GM23338 (cell line): ENCODE results near the gene MTCL3. TPM values are rescaled to one million over a fixed set of nuclear protein-coding genes. Genes with fewer than 3 reads are reported as not detected.

Experiments used
- CREB1 ChIP-seq: fragments of 250-450 bp; sonication (Bioruptor Pico); IDR thresholded peaks from 2 replicates; pipeline ENCODE4 v1.5.0; 2020; ENCODE audit warnings: low read depth, mild to moderate bottlenecking, moderate library complexity
- CTCF ChIP-seq, 2 experiments: fragments of 200-600 bp in 1 of 2; sonication (generic) in 1 of 2; conservative IDR thresholded peaks; 2 replicates each; pipeline versions ENCODE4 v1.5.1 to v1.6.1; 2016 to 2017; ENCODE audit warnings: antibody characterized with exemption in 2 of 2, low read depth in 2 of 2, mild to moderate bottlenecking in 2 of 2, moderate library complexity in 1 of 2
- NANOG ChIP-seq: IDR thresholded peaks from 2 replicates; pipeline ENCODE4 v1.6.1; 2016; ENCODE audit warnings: antibody characterized with exemption, borderline replicate concordance
- POLR2AphosphoS5 ChIP-seq: IDR thresholded peaks from 2 replicates; pipeline ENCODE4 v1.6.1; 2016; ENCODE audit warnings: antibody characterized with exemption, low read depth
- polyA plus RNA-seq: library from polyadenylated mRNA; unstranded; fragments of >200 nt; fragmentation: Nextera tagmentation; extraction: Ambion mirVana; gene quantifications from 2 replicates; pipeline ENCODE4 v1.2.1, GENCODE V29; 2016
- small RNA-seq: library from RNA; depleted of rRNA; stranded (forward); fragments of <200 nt; gene quantifications from one replicate; pipeline ENCODE3, GENCODE V24; 2014; ENCODE audit warnings: low replicate concordance
- total RNA-seq: library from RNA; depleted of rRNA; stranded (reverse); fragments of >200 nt; shearing (Covaris generic); gene quantifications from 2 replicates; pipeline ENCODE4 v1.2.3, GENCODE V29; 2014; rRNA removed
- TF ChIP-seq, protein P1 (sequence below): fragments of 250-450 bp; sonication (Bioruptor Pico); IDR thresholded peaks from 2 replicates; pipeline ENCODE4 v1.5.0; 2020; ENCODE audit warnings: mild to moderate bottlenecking, moderate library complexity

Gene MTCL3

GRCh38 chr6:127423921-127424320 is 95.2 kb downstream of the MTCL3 start (continued):
- TF ChIP-seq, protein P1, sequence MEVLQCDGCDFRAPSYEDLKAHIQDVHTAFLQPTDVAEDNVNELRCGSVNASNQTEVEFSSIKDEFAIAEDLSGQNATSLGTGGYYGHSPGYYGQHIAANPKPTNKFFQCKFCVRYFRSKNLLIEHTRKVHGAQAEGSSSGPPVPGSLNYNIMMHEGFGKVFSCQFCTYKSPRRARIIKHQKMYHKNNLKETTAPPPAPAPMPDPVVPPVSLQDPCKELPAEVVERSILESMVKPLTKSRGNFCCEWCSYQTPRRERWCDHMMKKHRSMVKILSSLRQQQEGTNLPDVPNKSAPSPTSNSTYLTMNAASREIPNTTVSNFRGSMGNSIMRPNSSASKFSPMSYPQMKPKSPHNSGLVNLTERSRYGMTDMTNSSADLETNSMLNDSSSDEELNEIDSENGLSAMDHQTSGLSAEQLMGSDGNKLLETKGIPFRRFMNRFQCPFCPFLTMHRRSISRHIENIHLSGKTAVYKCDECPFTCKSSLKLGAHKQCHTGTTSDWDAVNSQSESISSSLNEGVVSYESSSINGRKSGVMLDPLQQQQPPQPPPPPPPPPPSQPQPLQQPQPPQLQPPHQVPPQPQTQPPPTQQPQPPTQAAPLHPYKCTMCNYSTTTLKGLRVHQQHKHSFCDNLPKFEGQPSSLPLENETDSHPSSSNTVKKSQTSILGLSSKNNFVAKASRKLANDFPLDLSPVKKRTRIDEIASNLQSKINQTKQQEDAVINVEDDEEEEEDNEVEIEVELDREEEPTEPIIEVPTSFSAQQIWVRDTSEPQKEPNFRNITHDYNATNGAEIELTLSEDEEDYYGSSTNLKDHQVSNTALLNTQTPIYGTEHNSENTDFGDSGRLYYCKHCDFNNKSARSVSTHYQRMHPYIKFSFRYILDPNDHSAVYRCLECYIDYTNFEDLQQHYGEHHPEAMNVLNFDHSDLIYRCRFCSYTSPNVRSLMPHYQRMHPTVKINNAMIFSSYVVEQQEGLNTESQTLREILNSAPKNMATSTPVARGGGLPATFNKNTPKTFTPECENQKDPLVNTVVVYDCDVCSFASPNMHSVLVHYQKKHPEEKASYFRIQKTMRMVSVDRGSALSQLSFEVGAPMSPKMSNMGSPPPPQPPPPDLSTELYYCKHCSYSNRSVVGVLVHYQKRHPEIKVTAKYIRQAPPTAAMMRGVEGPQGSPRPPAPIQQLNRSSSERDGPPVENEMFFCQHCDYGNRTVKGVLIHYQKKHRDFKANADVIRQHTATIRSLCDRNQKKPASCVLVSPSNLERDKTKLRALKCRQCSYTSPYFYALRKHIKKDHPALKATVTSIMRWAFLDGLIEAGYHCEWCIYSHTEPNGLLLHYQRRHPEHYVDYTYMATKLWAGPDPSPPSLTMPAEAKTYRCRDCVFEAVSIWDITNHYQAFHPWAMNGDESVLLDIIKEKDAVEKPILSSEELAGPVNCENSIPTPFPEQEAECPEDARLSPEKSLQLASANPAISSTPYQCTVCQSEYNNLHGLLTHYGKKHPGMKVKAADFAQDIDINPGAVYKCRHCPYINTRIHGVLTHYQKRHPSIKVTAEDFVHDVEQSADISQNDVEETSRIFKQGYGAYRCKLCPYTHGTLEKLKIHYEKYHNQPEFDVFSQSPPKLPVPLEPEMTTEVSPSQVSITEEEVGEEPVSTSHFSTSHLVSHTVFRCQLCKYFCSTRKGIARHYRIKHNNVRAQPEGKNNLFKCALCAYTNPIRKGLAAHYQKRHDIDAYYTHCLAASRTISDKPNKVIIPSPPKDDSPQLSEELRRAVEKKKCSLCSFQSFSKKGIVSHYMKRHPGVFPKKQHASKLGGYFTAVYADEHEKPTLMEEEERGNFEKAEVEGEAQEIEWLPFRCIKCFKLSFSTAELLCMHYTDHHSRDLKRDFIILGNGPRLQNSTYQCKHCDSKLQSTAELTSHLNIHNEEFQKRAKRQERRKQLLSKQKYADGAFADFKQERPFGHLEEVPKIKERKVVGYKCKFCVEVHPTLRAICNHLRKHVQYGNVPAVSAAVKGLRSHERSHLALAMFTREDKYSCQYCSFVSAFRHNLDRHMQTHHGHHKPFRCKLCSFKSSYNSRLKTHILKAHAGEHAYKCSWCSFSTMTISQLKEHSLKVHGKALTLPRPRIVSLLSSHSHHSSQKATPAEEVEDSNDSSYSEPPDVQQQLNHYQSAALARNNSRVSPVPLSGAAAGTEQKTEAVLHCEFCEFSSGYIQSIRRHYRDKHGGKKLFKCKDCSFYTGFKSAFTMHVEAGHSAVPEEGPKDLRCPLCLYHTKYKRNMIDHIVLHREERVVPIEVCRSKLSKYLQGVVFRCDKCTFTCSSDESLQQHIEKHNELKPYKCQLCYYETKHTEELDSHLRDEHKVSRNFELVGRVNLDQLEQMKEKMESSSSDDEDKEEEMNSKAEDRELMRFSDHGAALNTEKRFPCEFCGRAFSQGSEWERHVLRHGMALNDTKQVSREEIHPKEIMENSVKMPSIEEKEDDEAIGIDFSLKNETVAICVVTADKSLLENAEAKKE: no peak
- TF ChIP-seq CREB1 (CRISPR knock-in tag): no peak
- no peak for TF ChIP-seq NANOG
- TF ChIP-seq CTCF (conservative IDR thresholded peaks at IDR 0.05; ENCODE audit: low read depth in 2 of 2): no peak
- no peak for TF ChIP-seq POLR2AphosphoS5

Small RNA genes within 50 kb of the gene (small RNA-seq; reads per million reads assigned to genes)
- not detected for gene KIAA0408

Other genes starting within 250 kb of the MTCL3 start
- 65.8 and 77.1 TPM in 2 replicates for gene ECHDC1, start 175.7 kb downstream of the MTCL3 start, total RNA-seq
- 74.9 and 98.4 TPM in 2 replicates for gene ECHDC1, start 175.7 kb downstream of the MTCL3 start, polyA plus RNA-seq
- gene KIAA0408, start 59.9 kb downstream of the MTCL3 start, total RNA-seq: 4.0 and 7.6 TPM in 2 replicates
- 6.5 and 9.1 TPM in 2 replicates for gene KIAA0408, start 59.9 kb downstream of the MTCL3 start, polyA plus RNA-seq
- gene C6orf58, start 57.8 kb upstream of the MTCL3 start, total RNA-seq: not detected in 2 replicates
- 0.18 TPM in 1 of 2 replicates, not detected in the other for gene C6orf58, start 57.8 kb upstream of the MTCL3 start, polyA plus RNA-seq